Body of pancreas (tissue), 4 donors: ENCODE measurements around the gene DLG2. TPM values are rescaled to one million over a fixed set of nuclear protein-coding genes. Genes with fewer than 3 reads are reported as not detected.
"Not testable (repeated sequence)": the region's sequence is repeated elsewhere in the genome, so short reads cannot be mapped to it uniquely, and the experiment has no call there.

Experiments used
- ATAC-seq: fragments of 150-250 bp; one replicate; pipeline ENCODE4 v1.9.1; 2016
- DNase-seq, 4 donors: peaks; one replicate each; pipeline ENCODE4 v3.0.0-alpha.2; 2019
- H3K27ac ChIP-seq, 4 donors: fragments of 200-600 bp; sonication (generic); 1 replicate in 3 of 4; 2 replicates in 1 of 4; pipeline versions ENCODE4 v1.5.1 to v1.6.1; 2016 to 2019; ENCODE audit warnings: mild to moderate bottlenecking in 1 of 4, mixed read lengths in 1 of 4, moderate library complexity in 1 of 4
- H3K27me3 ChIP-seq, 2 donors: fragments of 200-600 bp; sonication (generic); one replicate each; pipeline ENCODE4 v1.6.0; 2016; ENCODE audit warnings: mild to moderate bottlenecking in 1 of 2
- H3K36me3 ChIP-seq, 2 donors: fragments of 200-600 bp; sonication (generic); replicated peaks in 1 of 2; 2 replicates each; pipeline ENCODE4 v1.5.1; 2016; ENCODE audit warnings: low read depth in 2 of 2; ENCODE audit not compliant: insufficient read depth in 1 of 2
- H3K4me1 ChIP-seq: fragments of 200-600 bp; sonication (generic); one replicate; pipeline ENCODE4 v1.6.0; 2016
- H3K4me3 ChIP-seq, 2 donors: fragments of 200-600 bp; sonication (generic); 1 replicate in 1 of 2; 2 replicates in 1 of 2; pipeline ENCODE4 v1.5.1; 2016 to 2019
- H3K9me3 ChIP-seq, 3 donors: fragments of 200-600 bp; sonication (generic); 1 replicate in 2 of 3; 2 replicates in 1 of 3; pipeline ENCODE4 v1.5.1; 2016
- POLR2A ChIP-seq, 3 donors: fragments of 450-650 bp; IDR thresholded peaks; one replicate each; pipeline ENCODE4 v1.6.1; 2016; ENCODE audit warnings: antibody characterized with exemption in 3 of 3, mild to moderate bottlenecking in 2 of 3
- WGBS, 2 donors: methylation state at CpG; one replicate each; pipeline ENCODE4 v1.1.5; 2017; 5-methylcytosine and 5-hydroxymethylcytosine counted together
- intact Hi-C: fragments of 100-400 bp; cut with DNase I; formaldehyde crosslinking; loops from one replicate; pipeline ENCODE4 v1.15.1; 2023
- total RNA-seq, 2 donors: library from RNA; depleted of rRNA; stranded (reverse); fragments of >200 nt; gene quantifications; one replicate each; pipeline ENCODE4 v1.1.0, GENCODE V29; 2016
- TF ChIP-seq, protein P1 (sequence below), 7 experiments: fragments of 450-650 bp in 4 of 7; fragments of 200-600 bp in 3 of 7; sonication (generic) in 3 of 7; IDR thresholded peaks; one replicate each; pipeline ENCODE4 v1.5.1; 2016 to 2019; ENCODE audit warnings: antibody characterized with exemption in 7 of 7

The DLG2 gene
- total RNA-seq, 2 donors from 2014 or later = 6.0 to 13.2 TPM

DNA sequence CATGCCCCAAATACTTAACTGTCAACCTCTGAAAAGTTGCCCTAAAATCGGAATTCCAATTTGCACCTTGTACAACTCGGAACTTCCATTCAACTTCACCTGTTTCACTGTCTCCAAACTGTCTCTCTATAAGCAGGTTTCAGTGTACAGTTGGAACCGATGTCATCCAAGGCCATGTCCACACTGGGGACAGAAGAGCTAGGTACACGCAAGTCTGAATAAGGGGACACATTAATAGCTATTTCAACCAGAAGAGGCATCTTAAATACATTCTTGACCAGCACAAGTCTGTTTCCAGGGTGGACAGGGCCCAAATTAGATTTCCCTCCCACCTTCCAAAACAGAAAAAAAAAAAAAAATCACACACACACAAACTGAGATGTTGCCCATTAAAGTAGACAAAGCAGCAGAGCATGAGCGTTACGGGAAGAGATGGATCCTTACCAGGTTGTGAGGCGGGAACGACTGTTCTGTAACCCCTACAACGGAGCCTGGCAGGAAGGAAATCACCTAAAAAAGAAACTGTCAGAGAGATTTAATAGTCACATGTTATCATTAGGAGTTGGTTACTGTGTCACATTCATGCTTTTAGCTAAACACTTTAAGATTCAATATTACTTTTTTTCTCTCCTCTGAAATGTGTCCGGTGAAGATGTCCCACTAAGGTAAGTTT lies 36.1 kb upstream of the DLG2 start:
- H3K27ac ChIP-seq = peak overlapping the region; percentile 91 to 98 (median 96)
- no peaks in the 10 kb centered on the region for H3K9me3 ChIP-seq

DNA sequence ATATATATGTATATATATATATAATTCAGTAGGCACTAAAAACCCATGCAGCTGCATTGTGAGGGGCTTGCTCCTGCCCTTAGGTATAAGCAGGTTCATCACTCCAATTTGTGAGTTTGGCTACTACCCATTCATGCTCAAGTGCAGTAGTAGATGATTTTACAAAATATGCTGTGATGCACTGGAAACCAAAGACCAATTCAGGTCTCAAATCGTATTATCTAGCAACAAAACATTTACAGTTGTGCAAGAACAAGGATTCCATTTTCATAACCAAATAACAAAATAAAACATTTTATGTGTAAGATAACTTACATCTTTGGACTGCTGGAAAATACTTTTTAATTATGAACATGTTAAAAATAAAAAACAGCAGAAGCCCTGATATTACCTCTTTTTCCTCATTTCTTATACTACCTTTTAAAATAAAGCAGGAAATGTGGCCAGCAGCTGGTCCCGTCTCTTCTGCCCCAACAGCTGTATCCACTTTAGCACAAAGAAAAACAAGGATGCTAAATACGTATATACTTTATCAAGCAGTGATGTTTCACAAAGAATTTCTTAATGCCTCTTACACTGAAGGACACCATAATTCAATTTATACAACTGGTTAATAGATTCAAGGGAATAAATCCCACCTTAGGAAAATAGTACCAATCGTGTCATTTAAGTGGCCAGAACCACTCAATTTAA lies 35.0 kb upstream of the DLG2 start:
- ATAC-seq = no peak
- Histone ChIP-seq H3K4me1 (peaks cover 54% of the 10 kb centered on the region), H3K4me3 (peak overlapping the region in 1 of 2 donors; percentile 69), H3K27me3 (no peaks in the 10 kb centered on the region), H3K9me3 (no peaks in the 10 kb centered on the region), H3K36me3 (no peaks in the 10 kb centered on the region), H3K27ac (no peak overlapping the region)
- no peak for DNase-seq
- TF ChIP-seq, protein P1, sequence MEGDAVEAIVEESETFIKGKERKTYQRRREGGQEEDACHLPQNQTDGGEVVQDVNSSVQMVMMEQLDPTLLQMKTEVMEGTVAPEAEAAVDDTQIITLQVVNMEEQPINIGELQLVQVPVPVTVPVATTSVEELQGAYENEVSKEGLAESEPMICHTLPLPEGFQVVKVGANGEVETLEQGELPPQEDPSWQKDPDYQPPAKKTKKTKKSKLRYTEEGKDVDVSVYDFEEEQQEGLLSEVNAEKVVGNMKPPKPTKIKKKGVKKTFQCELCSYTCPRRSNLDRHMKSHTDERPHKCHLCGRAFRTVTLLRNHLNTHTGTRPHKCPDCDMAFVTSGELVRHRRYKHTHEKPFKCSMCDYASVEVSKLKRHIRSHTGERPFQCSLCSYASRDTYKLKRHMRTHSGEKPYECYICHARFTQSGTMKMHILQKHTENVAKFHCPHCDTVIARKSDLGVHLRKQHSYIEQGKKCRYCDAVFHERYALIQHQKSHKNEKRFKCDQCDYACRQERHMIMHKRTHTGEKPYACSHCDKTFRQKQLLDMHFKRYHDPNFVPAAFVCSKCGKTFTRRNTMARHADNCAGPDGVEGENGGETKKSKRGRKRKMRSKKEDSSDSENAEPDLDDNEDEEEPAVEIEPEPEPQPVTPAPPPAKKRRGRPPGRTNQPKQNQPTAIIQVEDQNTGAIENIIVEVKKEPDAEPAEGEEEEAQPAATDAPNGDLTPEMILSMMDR (IDR thresholded peaks at IDR 0.05) = no peak
- no peak for TF ChIP-seq POLR2A (IDR thresholded peaks at IDR 0.05)
- WGBS, 2 donors = 2 to 8% methylated on average over 4 of the region's 4 CpGs
- intact Hi-C loops = no loop called here

More for the DNA sequence above, 36.1 kb upstream of the DLG2 start:
- H3K4me1 ChIP-seq = peaks cover 50% of the 10 kb centered on the region
- no peak for DNase-seq
- ATAC-seq = no peak
- 1 to 3% methylated on average over 10 of the region's 10 CpGs for WGBS, 2 donors
- TF ChIP-seq, protein P1 (IDR thresholded peaks at IDR 0.05) = no peak
- no peak for TF ChIP-seq POLR2A (IDR thresholded peaks at IDR 0.05)
- no peaks in the 10 kb centered on the region for H3K27me3 ChIP-seq
- H3K36me3 ChIP-seq = no peaks in the 10 kb centered on the region
- intact Hi-C loops = no loop called here
- peak overlapping the region; percentile 69 to 80 for H3K4me3 ChIP-seq

DNA sequence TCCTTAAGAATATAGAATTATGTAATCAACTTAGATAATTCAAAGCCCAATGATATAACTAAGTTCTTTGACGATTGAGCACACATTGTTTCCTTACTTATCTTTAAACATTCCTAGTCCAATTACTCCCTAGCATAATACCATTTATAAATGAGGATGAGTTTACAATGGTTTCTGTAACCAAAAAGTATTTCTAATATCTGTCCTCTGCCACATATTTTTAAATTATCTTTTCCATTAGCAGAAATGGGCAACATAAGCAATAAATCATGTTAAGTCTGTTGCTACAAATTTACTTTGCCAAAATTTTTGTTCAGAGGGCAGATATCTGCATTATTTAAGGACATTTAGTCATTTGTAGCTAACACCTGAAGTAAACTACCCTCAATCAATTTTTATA lies 31.0 kb upstream of the DLG2 start:
- H3K9me3 ChIP-seq = no peaks in the 10 kb centered on the region
- WGBS, 2 donors = 19 to 29% methylated on average over 1 of the region's 1 CpG
- H3K36me3 ChIP-seq = peaks cover 0 to 4% of the 10 kb centered on the region in 2 donors
- ATAC-seq (no peak), DNase-seq (no peak)
- no peaks in the 10 kb centered on the region for H3K27me3 ChIP-seq
- intact Hi-C loops = no loop called here
- H3K27ac ChIP-seq = no peak overlapping the region
- peaks cover 48% of the 10 kb centered on the region for H3K4me1 ChIP-seq
- TF ChIP-seq, protein P1 (IDR thresholded peaks at IDR 0.05) = no peak
- TF ChIP-seq POLR2A (IDR thresholded peaks at IDR 0.05) = no peak
- no peak overlapping the region for H3K4me3 ChIP-seq

DNA sequence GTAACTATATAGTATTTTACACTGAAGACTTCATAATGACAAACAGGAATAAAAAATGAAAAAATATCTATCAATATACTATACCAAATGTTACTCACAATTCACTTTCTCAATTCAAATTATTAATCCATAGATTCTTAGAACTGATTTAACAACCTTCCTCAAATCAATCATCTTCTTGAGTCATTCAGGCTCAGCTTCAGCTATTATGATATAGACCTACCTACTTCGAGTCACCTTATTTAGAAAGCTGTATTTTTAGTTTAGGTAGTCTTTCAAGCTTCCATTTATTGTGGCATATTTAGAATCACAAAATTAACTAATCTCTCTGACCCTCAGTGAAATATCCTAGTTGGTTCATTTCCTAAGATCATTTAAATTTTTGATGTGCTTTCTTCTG lies 29.6 kb upstream of the DLG2 start:
- intact Hi-C loops = no loop called here
- Histone ChIP-seq H3K4me3 (no peak overlapping the region), H3K4me1 (peaks cover 46% of the 10 kb centered on the region), H3K27ac (no peak overlapping the region), H3K36me3 (peaks cover 0 to 4% of the 10 kb centered on the region in 2 donors), H3K27me3 (no peaks in the 10 kb centered on the region), H3K9me3 (no peaks in the 10 kb centered on the region)
- 82 to 89% methylated on average over 1 of the region's 1 CpG for WGBS, 2 donors
- ATAC-seq (no peak), DNase-seq (no peak)
- TF ChIP-seq POLR2A (IDR thresholded peaks at IDR 0.05) = no peak
- TF ChIP-seq, protein P1 (IDR thresholded peaks at IDR 0.05) = no peak

DNA sequence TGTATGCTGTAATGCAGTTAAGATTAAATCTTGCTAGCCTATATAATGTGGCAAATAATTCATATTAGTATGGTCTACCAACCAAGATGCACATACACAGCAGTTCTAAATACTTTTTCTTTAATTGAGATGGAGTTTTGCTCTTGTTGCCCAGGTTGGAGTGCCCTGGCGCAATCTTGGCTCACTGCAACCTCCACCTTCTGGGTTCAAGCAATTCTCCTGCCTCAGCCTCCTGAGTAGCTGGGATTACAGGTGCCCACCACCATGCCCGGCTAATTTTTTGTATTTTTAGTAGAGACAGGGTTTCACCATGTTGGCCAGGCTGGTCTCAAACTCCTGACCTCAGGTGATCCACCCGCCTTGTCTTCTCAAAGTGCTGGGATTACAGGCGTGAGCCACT lies 27.2 kb upstream of the DLG2 start:
- H3K36me3 ChIP-seq = not testable (repeated sequence)

More for the DNA sequence above, 27.2 kb upstream of the DLG2 start:
- DNase-seq, H3K27ac ChIP-seq, ATAC-seq, H3K4me3 ChIP-seq, H3K9me3 ChIP-seq, H3K27me3 ChIP-seq, intact Hi-C loops: not testable (repeated sequence)
- H3K4me1 ChIP-seq = peaks cover 28% of the 10 kb centered on the region
- 96 to 98% methylated on average over 4 of the region's 4 CpGs for WGBS, 2 donors
